NB4 (cell line): ENCODE results near the gene MAPK4.
"Not testable (repeated sequence)": the region's sequence is repeated elsewhere in the genome, so short reads cannot be mapped to it uniquely, and the experiment has no call there.

ENCODE experiments used
- DNase-seq: peaks from one replicate; pipeline ENCODE4 v3.0.0; 2010; ENCODE audit warnings: low read depth
- H3K4me3 ChIP-seq: one replicate; pipeline ENCODE4 v1.5.1; 2011; ENCODE audit warnings: mild to moderate bottlenecking, low read depth, low read length, moderate library complexity
- MAX ChIP-seq: IDR thresholded peaks from 2 replicates; pipeline ENCODE4 v1.6.1; 2011; ENCODE audit warnings: low read depth, low read length
- MYC ChIP-seq: IDR thresholded peaks from 2 replicates; pipeline ENCODE4 v1.6.1; 2011; ENCODE audit warnings: low read depth, low read length
- POLR2A ChIP-seq: IDR thresholded peaks from 2 replicates; pipeline ENCODE4 v1.6.1; 2011; ENCODE audit warnings: mild to moderate bottlenecking; ENCODE audit not compliant: insufficient read length; ENCODE audit errors: extremely low read depth
- TF ChIP-seq, protein P1 (sequence below): IDR thresholded peaks from one replicate; pipeline ENCODE4 v1.5.1; 2012; ENCODE audit warnings: low read depth, low read length

Gene MAPK4

GRCh38 chr18:50559752-50560680 lies at the start of gene MAPK4:
Gene MAPK4 (plus strand): TSS chr18:50560087. CDS start chr18:50663959, 103,872 bp downstream.
- no peak within 1 kb of the TSS for H3K4me3 ChIP-seq
- TF ChIP-seq MYC = no peak
- DNase-seq = peak; percentile 37

- not testable (repeated sequence) for H3K4me3 ChIP-seq
- peak; percentile 10 for DNase-seq
Observed at GRCh38 chr18:50517277-50517676, 42.6 kb upstream of the MAPK4 start.

GRCh38 chr18:50518787-50519546 lies 40.9 kb upstream of the MAPK4 start:
- TF ChIP-seq, protein P1, sequence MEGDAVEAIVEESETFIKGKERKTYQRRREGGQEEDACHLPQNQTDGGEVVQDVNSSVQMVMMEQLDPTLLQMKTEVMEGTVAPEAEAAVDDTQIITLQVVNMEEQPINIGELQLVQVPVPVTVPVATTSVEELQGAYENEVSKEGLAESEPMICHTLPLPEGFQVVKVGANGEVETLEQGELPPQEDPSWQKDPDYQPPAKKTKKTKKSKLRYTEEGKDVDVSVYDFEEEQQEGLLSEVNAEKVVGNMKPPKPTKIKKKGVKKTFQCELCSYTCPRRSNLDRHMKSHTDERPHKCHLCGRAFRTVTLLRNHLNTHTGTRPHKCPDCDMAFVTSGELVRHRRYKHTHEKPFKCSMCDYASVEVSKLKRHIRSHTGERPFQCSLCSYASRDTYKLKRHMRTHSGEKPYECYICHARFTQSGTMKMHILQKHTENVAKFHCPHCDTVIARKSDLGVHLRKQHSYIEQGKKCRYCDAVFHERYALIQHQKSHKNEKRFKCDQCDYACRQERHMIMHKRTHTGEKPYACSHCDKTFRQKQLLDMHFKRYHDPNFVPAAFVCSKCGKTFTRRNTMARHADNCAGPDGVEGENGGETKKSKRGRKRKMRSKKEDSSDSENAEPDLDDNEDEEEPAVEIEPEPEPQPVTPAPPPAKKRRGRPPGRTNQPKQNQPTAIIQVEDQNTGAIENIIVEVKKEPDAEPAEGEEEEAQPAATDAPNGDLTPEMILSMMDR = no peak
- TF ChIP-seq POLR2A = no peak
- no peak for TF ChIP-seq MAX
- TF ChIP-seq MYC = no peak
- no peak overlapping the region for H3K4me3 ChIP-seq
- DNase-seq = no peak

DNA sequence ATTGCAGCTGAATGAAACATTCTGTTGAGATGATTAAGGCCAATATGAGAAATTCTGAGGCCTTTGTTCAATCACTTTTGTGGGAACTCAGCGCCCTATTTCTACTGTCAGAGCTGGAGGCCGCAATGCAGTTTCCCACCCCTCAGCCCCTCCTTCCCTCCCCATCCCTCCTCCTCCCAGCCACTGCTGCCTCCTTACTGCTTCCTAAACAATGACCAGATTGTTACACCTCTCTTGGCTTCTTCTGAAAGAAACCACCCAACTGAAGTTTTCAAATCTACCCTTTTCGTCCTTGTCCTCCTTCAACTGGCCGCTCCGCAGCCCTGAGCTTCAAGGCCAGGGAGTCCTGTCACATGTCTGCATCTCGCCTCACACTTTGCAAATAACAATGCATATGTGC lies 36.7 kb upstream of the MAPK4 start:
- TF ChIP-seq, protein P1 = no peak
- TF ChIP-seq MYC (no peak), POLR2A (no peak), MAX (no peak)
- no peak for DNase-seq
- no peak overlapping the region for H3K4me3 ChIP-seq

DNA sequence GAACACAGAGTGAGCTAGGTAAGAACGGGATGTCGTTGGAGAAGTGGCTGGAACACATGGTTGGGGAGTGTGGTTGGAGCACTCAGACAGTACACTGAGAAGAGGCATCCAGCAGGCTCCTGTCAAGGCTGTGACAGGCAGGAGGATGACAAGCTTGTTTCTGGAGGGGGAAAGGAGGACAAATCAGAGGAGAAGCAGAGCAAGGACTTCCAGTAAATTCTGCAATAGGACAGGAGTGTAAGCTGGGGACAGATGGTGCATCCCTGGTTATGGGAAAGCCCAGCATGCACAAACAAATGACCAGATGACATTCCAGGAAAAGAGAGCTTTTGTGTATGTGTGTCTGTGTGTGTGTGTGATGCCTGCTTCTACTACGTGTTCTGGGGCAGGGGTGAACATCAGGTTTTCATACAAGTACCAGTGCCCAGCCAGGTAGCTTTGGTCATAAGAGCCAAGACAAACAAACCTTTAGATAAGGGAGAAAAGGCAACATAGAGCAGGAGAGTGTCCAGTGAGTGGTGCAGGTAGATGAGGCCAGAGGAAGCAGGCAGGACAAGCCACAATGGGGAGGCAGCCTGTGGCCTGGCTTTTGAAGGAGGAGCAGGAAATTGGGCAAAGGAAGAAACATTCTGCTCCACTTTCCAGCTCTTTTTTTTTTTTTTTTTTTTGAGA lies 32.1 kb upstream of the MAPK4 start:
- H3K4me3 ChIP-seq = no peak overlapping the region
- no peak for DNase-seq
- TF ChIP-seq, protein P1 = no peak
- TF ChIP-seq MAX (no peak), POLR2A (no peak)

- TF ChIP-seq MYC (no peak), POLR2A (no peak), MAX (no peak)
- TF ChIP-seq, protein P1 = no peak
- H3K4me3 ChIP-seq = no peak overlapping the region
- no peak for DNase-seq
Observed at GRCh38 chr18:50528806-50529205, 31.1 kb upstream of the MAPK4 start.

- H3K4me3 ChIP-seq, DNase-seq: not testable (repeated sequence)
Observed at GRCh38 chr18:50533822-50534221, 26.1 kb upstream of the MAPK4 start.

GRCh38 chr18:50544476-50544875 lies 15.4 kb upstream of the MAPK4 start:
- not testable (repeated sequence) for DNase-seq, H3K4me3 ChIP-seq
